ENCODE data around the gene MED26. TPM values are rescaled to one million over a fixed set of nuclear protein-coding genes. Genes with fewer than 3 reads are reported as not detected.

Gene MED26
- total RNA-seq, 2 donors from 2014 or later, result 13.5 to 29.9 TPM

GRCh38 chr19:16573925-16574324 is 54.1 kb downstream of the MED26 start:
- intact Hi-C loops (cut with DNase I), result loop anchor here (5.0 kb wide), 1 partner anchor 53 kb away; the partner anchor contains the start of gene MED26
- TF ChIP-seq, protein P1, sequence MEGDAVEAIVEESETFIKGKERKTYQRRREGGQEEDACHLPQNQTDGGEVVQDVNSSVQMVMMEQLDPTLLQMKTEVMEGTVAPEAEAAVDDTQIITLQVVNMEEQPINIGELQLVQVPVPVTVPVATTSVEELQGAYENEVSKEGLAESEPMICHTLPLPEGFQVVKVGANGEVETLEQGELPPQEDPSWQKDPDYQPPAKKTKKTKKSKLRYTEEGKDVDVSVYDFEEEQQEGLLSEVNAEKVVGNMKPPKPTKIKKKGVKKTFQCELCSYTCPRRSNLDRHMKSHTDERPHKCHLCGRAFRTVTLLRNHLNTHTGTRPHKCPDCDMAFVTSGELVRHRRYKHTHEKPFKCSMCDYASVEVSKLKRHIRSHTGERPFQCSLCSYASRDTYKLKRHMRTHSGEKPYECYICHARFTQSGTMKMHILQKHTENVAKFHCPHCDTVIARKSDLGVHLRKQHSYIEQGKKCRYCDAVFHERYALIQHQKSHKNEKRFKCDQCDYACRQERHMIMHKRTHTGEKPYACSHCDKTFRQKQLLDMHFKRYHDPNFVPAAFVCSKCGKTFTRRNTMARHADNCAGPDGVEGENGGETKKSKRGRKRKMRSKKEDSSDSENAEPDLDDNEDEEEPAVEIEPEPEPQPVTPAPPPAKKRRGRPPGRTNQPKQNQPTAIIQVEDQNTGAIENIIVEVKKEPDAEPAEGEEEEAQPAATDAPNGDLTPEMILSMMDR (IDR thresholded peaks at IDR 0.05), result no peak
- no peak for TF ChIP-seq POLR2A (IDR thresholded peaks at IDR 0.05)
- TF ChIP-seq POLR2AphosphoS5 (IDR thresholded peaks at IDR 0.05), result no peak
- peaks cover 21% of the 10 kb centered on the region for H3K4me1 ChIP-seq (replicated peaks)
- peaks cover 4 to 11% of the 10 kb centered on the region in 2 donors for H3K36me3 ChIP-seq
- peak overlapping the region in 1 of 2 donors; percentile 84 for H3K27ac ChIP-seq
- no peak overlapping the region for H3K4me3 ChIP-seq
- H3K9me3 ChIP-seq, result no peaks in the 10 kb centered on the region
- no peaks in the 10 kb centered on the region for H3K27me3 ChIP-seq (replicated peaks; ENCODE audit: insufficient read depth)
- no peak for DNase-seq (ENCODE audit: low spot score)

GRCh38 chr19:16573296-16573695 is 54.7 kb downstream of the MED26 start:
- Histone ChIP-seq H3K36me3 (peaks cover 4 to 11% of the 10 kb centered on the region in 2 donors), H3K27ac (peak overlapping the region; percentile 84), H3K4me3 (peak overlapping the region; percentile 76 to 86), H3K27me3 (replicated peaks; ENCODE audit: insufficient read depth) (no peaks in the 10 kb centered on the region), H3K9me3 (no peaks in the 10 kb centered on the region), H3K4me1 (replicated peaks) (peaks cover 21% of the 10 kb centered on the region)
- TF ChIP-seq, protein P1 (IDR thresholded peaks at IDR 0.05), result no peak
- TF ChIP-seq POLR2A (IDR thresholded peaks at IDR 0.05), result no peak
- TF ChIP-seq POLR2AphosphoS5 (IDR thresholded peaks at IDR 0.05), result no peak
- intact Hi-C loops (cut with DNase I), result loop anchor here (5.0 kb wide), 1 partner anchor 54 kb away; the partner anchor contains the start of gene MED26
- DNase-seq (ENCODE audit: low spot score), result no peak
- 63% methylated on average over 13 of the region's 13 CpGs for WGBS

GRCh38 chr19:16572332-16573211 is 55.4 kb downstream of the MED26 start, which contains the start of gene SLC35E1:
Gene SLC35E1 (minus strand): TSS chr19:16572415. CDS start chr19:16572364, 51 bp downstream.
- H3K4me1 ChIP-seq (replicated peaks), result peaks cover 21% of the 10 kb centered on the region
- intact Hi-C loops (cut with DNase I), result loop anchor here (5.0 kb wide), 1 partner anchor 55 kb away; the partner anchor contains the start of gene MED26
- peak within 1 kb of the TSS; percentile 84 to 86 for H3K27ac ChIP-seq
- peak; percentile 97 for DNase-seq (ENCODE audit: low spot score)
- under 1% methylated on average over 66 of the region's 83 CpGs for WGBS
- peak; percentile 85 for TF ChIP-seq POLR2A (IDR thresholded peaks at IDR 0.05)
- TF ChIP-seq, protein P1 (IDR thresholded peaks at IDR 0.05), result peak in 1 of 4 experiments; percentile 3
- peak; percentile 100 for TF ChIP-seq POLR2AphosphoS5 (IDR thresholded peaks at IDR 0.05)
- no peaks in the 10 kb centered on the region for H3K9me3 ChIP-seq
- H3K27me3 ChIP-seq (replicated peaks; ENCODE audit: insufficient read depth), result no peaks in the 10 kb centered on the region
- H3K36me3 ChIP-seq, result peaks cover 4 to 11% of the 10 kb centered on the region in 2 donors
- peak within 1 kb of the TSS; percentile 76 to 86 for H3K4me3 ChIP-seq

DNA sequence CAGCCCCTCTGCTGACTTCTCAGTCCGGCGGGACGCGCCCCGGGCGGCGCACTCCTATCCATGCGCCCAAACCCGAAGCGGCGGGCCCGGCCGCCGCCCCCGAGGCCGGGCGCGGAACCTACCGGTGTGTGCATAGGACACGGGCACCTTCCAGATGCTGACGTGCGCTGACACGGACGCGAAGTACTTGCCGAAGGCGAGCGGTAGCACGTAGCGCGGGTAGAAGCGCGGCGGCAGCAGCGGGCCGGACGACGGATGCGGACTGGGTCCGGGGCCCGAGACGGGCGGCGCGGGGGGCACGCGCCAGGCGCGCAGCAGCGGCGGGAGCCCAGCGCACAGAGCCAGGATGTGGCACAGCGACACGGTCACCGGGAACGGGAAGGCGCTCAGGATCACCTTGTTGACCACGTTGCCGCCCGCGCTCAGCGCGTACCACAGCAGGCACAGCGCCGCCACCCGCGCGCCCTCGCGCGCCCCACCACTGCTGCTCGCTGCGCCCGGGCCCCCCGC is 56.1 kb downstream of the MED26 start:
- peak; percentile 23 for DNase-seq (ENCODE audit: low spot score)
- Histone ChIP-seq H3K9me3 (no peaks in the 10 kb centered on the region), H3K4me1 (replicated peaks) (peaks cover 21% of the 10 kb centered on the region), H3K27me3 (replicated peaks; ENCODE audit: insufficient read depth) (no peaks in the 10 kb centered on the region), H3K27ac (peak overlapping the region; percentile 77 to 86), H3K4me3 (peak overlapping the region; percentile 76 to 86), H3K36me3 (peaks cover 4 to 6% of the 10 kb centered on the region in 2 donors)
- intact Hi-C loops (cut with DNase I), result loop anchor here (5.0 kb wide), 1 partner anchor 55 kb away; the partner anchor contains the start of gene MED26
- under 1% methylated on average over 72 of the region's 75 CpGs for WGBS
- TF ChIP-seq POLR2AphosphoS5 (IDR thresholded peaks at IDR 0.05) (no peak), POLR2A (IDR thresholded peaks at IDR 0.05) (no peak)
- TF ChIP-seq, protein P1 (IDR thresholded peaks at IDR 0.05), result peak in 1 of 4 experiments; percentile 3
